C4-2B (cell line): ENCODE measurements around the gene PARD3.

Source experiments
- ZFX ChIP-seq: fragments of 450-650 bp; IDR thresholded peaks from 2 replicates; pipeline ENCODE4 v1.6.1; 2017
- TF ChIP-seq, protein P1 (sequence below): fragments of 450-650 bp; conservative IDR thresholded peaks from 2 replicates; pipeline ENCODE4 v1.5.1; 2017; ENCODE audit warnings: mild to moderate bottlenecking

DNA sequence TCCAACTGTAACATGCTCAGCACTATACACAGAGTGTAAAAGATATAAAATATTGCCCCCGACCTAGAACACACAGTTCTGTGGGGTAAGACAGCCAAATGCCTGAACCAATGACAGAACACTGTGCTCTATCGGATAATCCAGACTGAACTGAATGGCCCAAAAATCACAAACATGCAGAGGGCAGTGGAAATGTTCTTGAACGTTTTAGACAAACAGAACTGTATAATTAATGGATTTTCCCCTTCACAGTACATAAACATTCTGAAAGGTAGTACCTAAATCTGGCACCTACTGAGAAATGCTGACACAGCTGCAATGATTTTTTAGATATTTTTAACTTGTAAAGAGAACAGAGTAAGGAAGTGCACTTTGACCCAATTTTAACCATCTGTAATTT, 33.4 kb downstream of the PARD3 start:
- TF ChIP-seq ZFX = no peak
- TF ChIP-seq, protein P1, sequence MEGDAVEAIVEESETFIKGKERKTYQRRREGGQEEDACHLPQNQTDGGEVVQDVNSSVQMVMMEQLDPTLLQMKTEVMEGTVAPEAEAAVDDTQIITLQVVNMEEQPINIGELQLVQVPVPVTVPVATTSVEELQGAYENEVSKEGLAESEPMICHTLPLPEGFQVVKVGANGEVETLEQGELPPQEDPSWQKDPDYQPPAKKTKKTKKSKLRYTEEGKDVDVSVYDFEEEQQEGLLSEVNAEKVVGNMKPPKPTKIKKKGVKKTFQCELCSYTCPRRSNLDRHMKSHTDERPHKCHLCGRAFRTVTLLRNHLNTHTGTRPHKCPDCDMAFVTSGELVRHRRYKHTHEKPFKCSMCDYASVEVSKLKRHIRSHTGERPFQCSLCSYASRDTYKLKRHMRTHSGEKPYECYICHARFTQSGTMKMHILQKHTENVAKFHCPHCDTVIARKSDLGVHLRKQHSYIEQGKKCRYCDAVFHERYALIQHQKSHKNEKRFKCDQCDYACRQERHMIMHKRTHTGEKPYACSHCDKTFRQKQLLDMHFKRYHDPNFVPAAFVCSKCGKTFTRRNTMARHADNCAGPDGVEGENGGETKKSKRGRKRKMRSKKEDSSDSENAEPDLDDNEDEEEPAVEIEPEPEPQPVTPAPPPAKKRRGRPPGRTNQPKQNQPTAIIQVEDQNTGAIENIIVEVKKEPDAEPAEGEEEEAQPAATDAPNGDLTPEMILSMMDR = no peak
